ENCODE data around the gene ORC2.

The ORC2 gene

GRCh38 chr2:200871151-200871550 is 92.3 kb downstream of the ORC2 start:
- H3K4me3 ChIP-seq (ENCODE audit: low read depth, low read length): no peak overlapping the region
- no peak for TF ChIP-seq CTCF (IDR thresholded peaks at IDR 0.05; ENCODE audit: borderline replicate concordance, insufficient read depth, low read depth, low read length)

GRCh38 chr2:200869014-200869413 is 94.4 kb downstream of the ORC2 start:
- no peak overlapping the region for H3K4me3 ChIP-seq (ENCODE audit: low read depth, low read length)
- TF ChIP-seq CTCF (IDR thresholded peaks at IDR 0.05; ENCODE audit: borderline replicate concordance, insufficient read depth, low read depth, low read length): no peak

DNA sequence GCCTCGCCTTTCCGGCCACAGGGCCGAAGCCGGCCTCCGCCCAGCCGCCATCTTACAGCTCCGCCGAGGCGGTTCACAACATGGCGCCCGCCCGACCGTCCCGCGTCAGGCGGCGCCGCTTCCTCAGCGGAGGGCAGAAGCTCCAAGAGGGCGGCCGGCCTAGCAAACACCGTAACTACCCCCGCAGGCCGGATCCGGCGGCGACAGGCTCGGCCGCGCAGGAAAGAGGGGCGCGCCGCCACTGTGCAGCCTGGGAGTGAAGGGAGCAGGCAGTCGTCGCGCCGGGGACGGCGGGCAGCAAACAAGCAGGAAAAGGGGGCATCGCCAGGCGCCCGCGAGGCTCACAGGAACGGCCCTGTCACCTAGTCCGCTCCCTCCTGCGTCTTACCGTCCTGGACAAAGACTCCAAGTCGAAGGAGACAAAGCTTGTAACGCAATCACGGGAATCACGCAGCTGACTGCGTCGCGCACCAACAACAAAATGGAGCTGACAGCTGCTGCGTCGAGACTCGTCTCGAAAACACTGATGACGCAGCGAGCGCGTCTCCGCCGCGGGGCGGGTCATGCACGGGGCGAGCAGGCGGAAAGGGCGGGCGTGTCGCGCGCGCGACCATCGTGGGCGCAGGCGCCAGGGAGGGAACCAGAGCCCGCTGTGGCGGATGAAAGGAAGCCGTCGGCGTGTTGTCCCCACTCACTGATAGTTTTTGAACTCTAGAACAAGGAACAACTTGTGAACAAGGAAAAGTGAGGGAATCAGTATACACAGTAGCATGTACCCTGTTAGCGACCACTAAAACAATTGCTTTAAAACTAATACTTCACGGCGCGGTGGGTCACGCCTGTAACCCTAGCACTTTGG is 99.1 kb downstream of the ORC2 start, which contains the start of gene CLK1:
Gene CLK1, minus strand, starts transcription at position 483 of the 859 bp plus-strand sequence. CDS start 2,796 bp downstream, outside the sequence.
- peak within 1 kb of the TSS; percentile 87 for H3K4me3 ChIP-seq (ENCODE audit: low read depth, low read length)
- TF ChIP-seq CTCF (IDR thresholded peaks at IDR 0.05; ENCODE audit: borderline replicate concordance, insufficient read depth, low read depth, low read length): no peak

GRCh38 chr2:200863782-200864175 is 99.7 kb downstream of the ORC2 start:
- no peak for TF ChIP-seq CTCF (IDR thresholded peaks at IDR 0.05; ENCODE audit: borderline replicate concordance, insufficient read depth, low read depth, low read length)
- peak overlapping the region; percentile 87 for H3K4me3 ChIP-seq (ENCODE audit: low read depth, low read length)

GRCh38 chr2:200862532-200863000 is 100.9 kb downstream of the ORC2 start:
- TF ChIP-seq CTCF (IDR thresholded peaks at IDR 0.05; ENCODE audit: borderline replicate concordance, insufficient read depth, low read depth, low read length): no peak
- peak overlapping the region; percentile 87 for H3K4me3 ChIP-seq (ENCODE audit: low read depth, low read length)

- peak overlapping the region; percentile 87 for H3K4me3 ChIP-seq (ENCODE audit: low read depth, low read length)
- TF ChIP-seq CTCF (IDR thresholded peaks at IDR 0.05; ENCODE audit: borderline replicate concordance, insufficient read depth, low read depth, low read length): no peak
These were observed 101.8 kb downstream of the ORC2 start for GRCh38 chr2:200861617-200862155.

Measured in GM12875 (cell line).